Mesothelial cell of epicardium (in vitro differentiated cells): ENCODE data around the gene FAM217A. TPM values are rescaled to one million over a fixed set of nuclear protein-coding genes. Genes with fewer than 3 reads are reported as not detected.

Source experiments
- DNase-seq, 2 experiments: peaks; one replicate each; pipeline ENCODE4 v3.0.0; 2021; ENCODE audit warnings: low spot score in 2 of 2; ENCODE audit not compliant: unreplicated experiment in 2 of 2
- H3K27ac Mint-ChIP-seq: 2 replicates; pipeline ENCODE4 v1.8.0; 2021; ENCODE audit warnings: mixed read lengths
- H3K27me3 Mint-ChIP-seq: 2 replicates; pipeline ENCODE4 v1.8.0; 2021; ENCODE audit warnings: low read depth, mixed read lengths
- H3K36me3 Mint-ChIP-seq: 2 replicates; pipeline ENCODE4 v1.8.0; 2021; ENCODE audit warnings: mixed read lengths
- H3K4me1 Mint-ChIP-seq: 2 replicates; pipeline ENCODE4 v1.8.0; 2021; ENCODE audit warnings: mixed read lengths
- H3K4me3 Mint-ChIP-seq: 2 replicates; pipeline ENCODE4 v1.8.0; 2021; ENCODE audit warnings: mild to moderate bottlenecking, moderate library complexity, mixed read lengths
- H3K9me3 Mint-ChIP-seq: 2 replicates; pipeline ENCODE4 v1.8.0; 2021; ENCODE audit warnings: mixed read lengths
- total RNA-seq: library from RNA; stranded (reverse); gene quantifications from 3 replicates; pipeline ENCODE4 v1.2.1, GENCODE V29; 2021
- TF ChIP-seq, protein P1 (sequence below): fragments of 200-600 bp; sonication (generic); IDR thresholded peaks from one replicate; pipeline ENCODE4 v1.5.0; 2021; ENCODE audit warnings: antibody characterized with exemption; ENCODE audit not compliant: unreplicated experiment

The FAM217A gene, protein sequence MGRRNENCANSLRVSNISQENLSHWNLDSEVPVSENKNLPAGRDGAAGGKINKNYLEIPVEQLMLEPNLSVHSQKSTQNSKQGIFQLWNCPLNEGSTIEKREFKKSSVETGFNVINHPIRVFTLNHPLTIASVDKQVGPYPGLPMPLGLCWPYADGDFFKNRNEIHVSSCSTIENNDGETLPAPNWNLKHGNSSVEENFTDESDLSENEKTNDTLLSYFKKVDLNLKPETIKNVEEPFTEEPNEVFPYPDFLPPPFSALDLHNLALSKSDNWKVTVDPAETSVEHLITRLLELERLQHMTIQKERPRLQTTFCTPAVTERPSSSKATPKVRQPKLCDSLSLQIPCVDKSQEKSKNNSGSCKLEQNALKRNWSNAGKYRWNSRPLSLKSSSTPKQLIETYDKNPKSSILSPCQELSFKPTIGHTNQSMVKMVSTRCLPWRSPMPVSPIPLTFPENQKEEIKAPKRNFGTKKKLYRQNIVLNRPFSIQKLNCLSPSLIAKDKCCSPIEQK
- not detected in 3 replicates for total RNA-seq

DNA sequence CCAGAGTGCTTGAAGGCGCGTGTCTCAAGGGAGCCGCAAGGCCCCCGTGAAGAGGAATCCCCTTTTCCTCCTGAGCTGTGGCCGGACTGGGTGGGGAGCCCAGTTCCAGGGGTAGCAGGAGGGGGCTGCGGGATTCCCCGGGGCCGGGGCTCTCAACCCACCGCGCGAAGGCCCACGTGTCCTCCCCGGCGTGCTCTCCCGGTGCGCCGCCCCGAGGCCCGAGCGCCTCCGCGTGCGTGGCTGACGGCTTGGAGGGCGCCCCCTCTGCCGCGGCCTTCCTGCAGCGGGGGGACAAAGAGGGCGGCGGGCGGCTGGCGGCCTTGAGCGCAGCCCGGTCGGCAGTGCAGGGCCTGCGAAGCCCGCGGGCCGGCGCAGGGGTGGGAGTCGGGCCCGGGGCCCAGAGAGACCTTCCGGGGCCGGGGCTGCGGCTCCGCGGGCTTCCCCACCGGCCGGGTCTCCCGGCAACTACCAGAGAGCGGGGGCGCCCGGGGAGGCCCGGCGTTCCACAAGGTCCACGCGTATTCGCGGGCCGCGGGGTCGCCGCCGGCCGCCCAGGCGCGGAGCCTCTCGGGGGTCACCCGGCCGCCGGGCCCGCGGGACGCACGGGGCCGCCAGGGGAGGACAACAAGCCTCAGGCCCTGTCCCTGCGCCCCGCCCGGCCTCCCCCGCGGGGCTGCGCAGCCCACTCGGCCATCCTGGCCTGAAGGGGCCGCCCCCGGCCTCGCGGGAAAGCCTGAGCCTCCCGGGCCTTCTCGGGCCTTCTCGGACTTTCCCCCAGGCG, at the start of gene FAM217A:
TSS of gene FAM217A (minus strand) at position 447 of the 781 bp plus-strand sequence. CDS start 1,723 bp downstream, outside the sequence.
- Mint-ChIP-seq H3K4me3 (no peak within 1 kb of the TSS), H3K4me1 (no peaks in the 10 kb centered on the region), H3K36me3 (no peaks in the 10 kb centered on the region), H3K27me3 (no peaks in the 10 kb centered on the region), H3K27ac (no peak within 1 kb of the TSS), H3K9me3 (no peaks in the 10 kb centered on the region)
- no peak for DNase-seq
- TF ChIP-seq, protein P1, sequence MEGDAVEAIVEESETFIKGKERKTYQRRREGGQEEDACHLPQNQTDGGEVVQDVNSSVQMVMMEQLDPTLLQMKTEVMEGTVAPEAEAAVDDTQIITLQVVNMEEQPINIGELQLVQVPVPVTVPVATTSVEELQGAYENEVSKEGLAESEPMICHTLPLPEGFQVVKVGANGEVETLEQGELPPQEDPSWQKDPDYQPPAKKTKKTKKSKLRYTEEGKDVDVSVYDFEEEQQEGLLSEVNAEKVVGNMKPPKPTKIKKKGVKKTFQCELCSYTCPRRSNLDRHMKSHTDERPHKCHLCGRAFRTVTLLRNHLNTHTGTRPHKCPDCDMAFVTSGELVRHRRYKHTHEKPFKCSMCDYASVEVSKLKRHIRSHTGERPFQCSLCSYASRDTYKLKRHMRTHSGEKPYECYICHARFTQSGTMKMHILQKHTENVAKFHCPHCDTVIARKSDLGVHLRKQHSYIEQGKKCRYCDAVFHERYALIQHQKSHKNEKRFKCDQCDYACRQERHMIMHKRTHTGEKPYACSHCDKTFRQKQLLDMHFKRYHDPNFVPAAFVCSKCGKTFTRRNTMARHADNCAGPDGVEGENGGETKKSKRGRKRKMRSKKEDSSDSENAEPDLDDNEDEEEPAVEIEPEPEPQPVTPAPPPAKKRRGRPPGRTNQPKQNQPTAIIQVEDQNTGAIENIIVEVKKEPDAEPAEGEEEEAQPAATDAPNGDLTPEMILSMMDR = no peak

DNA sequence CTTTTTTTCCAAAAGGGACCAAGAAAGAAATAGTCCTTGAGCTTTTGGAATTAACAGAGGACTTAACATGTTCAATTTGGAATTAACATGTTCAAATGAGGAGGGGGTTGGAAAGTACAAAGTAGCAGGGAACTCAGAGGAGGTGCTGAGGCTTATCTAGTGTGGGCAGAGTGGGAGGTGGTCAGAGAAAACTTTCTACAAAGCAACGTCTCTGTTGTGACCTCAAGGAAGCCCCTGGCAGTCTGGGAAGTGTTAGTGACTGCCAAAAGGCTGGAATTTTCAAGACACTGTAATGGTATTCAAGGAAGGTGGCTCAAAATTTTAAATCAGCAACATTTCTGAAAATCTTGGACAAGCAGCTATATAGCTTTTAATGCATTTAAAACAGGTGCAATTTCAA, 49.1 kb upstream of the FAM217A start:
- H3K4me3 Mint-ChIP-seq = no peak overlapping the region
- H3K36me3 Mint-ChIP-seq = peaks cover 47% of the 10 kb centered on the region
- peaks cover 6% of the 10 kb centered on the region for H3K9me3 Mint-ChIP-seq
- no peak for DNase-seq
- no peaks in the 10 kb centered on the region for H3K27me3 Mint-ChIP-seq
- peaks cover 17% of the 10 kb centered on the region for H3K4me1 Mint-ChIP-seq
- TF ChIP-seq, protein P1 = no peak
- H3K27ac Mint-ChIP-seq = no peak overlapping the region

DNA sequence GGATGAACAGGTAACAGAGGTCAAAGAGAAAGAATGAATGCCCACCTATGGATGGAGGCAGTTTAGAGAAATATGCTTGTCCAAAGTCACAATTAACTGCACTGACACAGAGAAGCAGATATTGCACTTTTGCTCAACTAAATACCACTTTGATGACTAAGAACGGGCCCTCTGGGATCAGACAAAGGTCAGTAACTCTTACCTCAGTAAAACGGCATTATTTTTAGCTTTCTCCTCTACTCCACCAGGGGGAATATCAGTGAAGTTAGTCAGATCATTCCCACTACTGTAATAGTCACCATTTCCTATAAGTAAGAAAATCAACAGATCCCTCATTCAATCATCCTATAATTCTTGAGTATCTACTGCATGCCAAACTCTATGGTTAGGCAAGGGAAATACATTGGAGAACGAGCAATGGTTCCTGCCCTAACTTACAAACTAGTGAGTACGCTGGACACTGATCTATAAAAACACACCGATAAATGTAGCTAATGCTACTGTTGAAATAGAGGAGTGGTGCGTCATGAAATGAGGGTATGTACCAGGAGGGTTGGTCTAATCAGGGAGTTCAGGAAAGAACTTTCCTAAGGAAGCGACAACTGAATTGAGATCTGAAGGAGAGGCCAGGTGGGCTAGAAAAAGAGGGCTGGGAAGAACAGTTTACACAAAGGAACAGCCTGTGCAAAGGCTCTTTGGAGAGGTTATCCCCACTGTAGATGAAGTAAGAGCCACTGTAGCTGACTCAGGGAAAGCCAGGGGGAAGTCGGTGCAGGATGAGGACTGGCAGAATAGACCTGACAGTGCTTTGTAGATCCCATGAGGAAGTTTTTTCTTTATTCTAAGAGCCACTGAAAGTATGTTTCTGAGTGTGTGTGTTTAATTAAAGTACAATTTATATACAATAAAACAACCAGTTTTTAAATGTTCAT, 47.3 kb upstream of the FAM217A start:
- TF ChIP-seq, protein P1 = no peak
- H3K27me3 Mint-ChIP-seq = no peaks in the 10 kb centered on the region
- no peak overlapping the region for H3K4me3 Mint-ChIP-seq
- DNase-seq = no peak
- peak overlapping the region; percentile 76 for H3K27ac Mint-ChIP-seq
- peaks cover 15% of the 10 kb centered on the region for H3K4me1 Mint-ChIP-seq
- peaks cover 39% of the 10 kb centered on the region for H3K36me3 Mint-ChIP-seq
- H3K9me3 Mint-ChIP-seq = peaks cover 3% of the 10 kb centered on the region

DNA sequence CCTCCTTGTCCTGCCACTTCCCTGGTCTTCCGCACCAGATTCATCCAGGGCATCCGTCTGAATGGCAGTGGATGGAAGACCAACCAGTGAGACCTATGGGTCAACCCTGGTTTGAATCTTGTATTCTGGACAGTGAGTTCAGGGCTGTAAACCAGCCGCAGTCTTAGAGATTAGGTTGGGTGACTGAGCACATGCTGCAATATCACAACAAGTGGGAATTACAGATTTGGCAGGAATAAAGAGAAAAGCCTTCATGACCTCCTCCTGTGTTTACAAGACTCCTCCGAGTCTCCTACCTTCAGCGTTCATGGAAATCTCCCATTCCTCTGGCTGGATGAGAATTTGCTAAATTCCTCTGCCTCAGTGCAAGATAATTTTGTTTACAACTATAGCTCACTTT, 46.6 kb upstream of the FAM217A start:
- H3K4me1 Mint-ChIP-seq = peaks cover 15% of the 10 kb centered on the region
- H3K36me3 Mint-ChIP-seq = peaks cover 42% of the 10 kb centered on the region
- no peak for DNase-seq
- H3K27me3 Mint-ChIP-seq = no peaks in the 10 kb centered on the region
- H3K4me3 Mint-ChIP-seq = no peak overlapping the region
- H3K27ac Mint-ChIP-seq = peak overlapping the region; percentile 76
- peaks cover 6% of the 10 kb centered on the region for H3K9me3 Mint-ChIP-seq
- TF ChIP-seq, protein P1 = no peak

DNA sequence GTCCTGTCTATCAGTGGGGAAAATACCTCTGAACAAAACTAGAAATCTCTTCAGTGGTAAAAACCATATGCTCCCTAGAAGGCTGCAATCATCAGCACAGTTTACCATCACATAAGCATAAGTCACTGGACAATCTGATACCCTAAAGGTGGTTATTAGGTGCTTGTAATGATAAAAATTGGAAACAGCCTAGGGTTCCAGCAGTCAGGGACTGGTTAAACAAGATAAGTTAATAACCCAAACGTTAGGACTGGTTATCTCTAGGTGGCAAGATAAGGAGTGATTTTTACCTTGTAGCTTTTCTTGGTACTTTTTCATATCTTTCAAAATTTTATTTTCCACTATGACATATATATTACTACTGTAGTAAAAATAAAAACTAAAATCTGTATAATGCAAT, 45.4 kb upstream of the FAM217A start:
- Mint-ChIP-seq H3K27ac (no peak overlapping the region), H3K9me3 (peaks cover 6% of the 10 kb centered on the region), H3K4me3 (no peak overlapping the region), H3K27me3 (no peaks in the 10 kb centered on the region), H3K4me1 (peaks cover 15% of the 10 kb centered on the region), H3K36me3 (peaks cover 36% of the 10 kb centered on the region)
- TF ChIP-seq, protein P1 = no peak
- DNase-seq = no peak
